Mucosa of descending colon (tissue), 3 donors: ENCODE results near the gene CCL8. TPM values are rescaled to one million over a fixed set of nuclear protein-coding genes. Genes with fewer than 3 reads are reported as not detected.

Experiments
- ATAC-seq: fragments of 200-7000 bp; cut with Tn5 transposase; one replicate; pipeline ENCODE4 v1.9.1; 2020; ENCODE audit warnings: mild to moderate bottlenecking, moderate library complexity
- DNase-seq, 3 donors: peaks; one replicate each; pipeline ENCODE4 v3.0.0-alpha.2; 2020
- H3K36me3 ChIP-seq: fragments of 200-600 bp; one replicate; pipeline ENCODE4 v1.8.0; 2021; ENCODE audit warnings: low read depth, mild to moderate bottlenecking
- H3K4me1 ChIP-seq: fragments of 200-600 bp; one replicate; pipeline ENCODE4 v1.8.0; 2021; ENCODE audit warnings: low read depth, mild to moderate bottlenecking
- H3K4me3 ChIP-seq: fragments of 200-600 bp; one replicate; pipeline ENCODE4 v1.8.0; 2021; ENCODE audit warnings: mild to moderate bottlenecking
- H3K9me3 ChIP-seq: fragments of 200-600 bp; one replicate; pipeline ENCODE4 v1.8.0; 2021; ENCODE audit warnings: mild to moderate bottlenecking
- intact Hi-C, 2 donors: fragments of 100-400 bp; cut with DNase I in 1 of 2; cut with micrococcal nuclease in 1 of 2; formaldehyde crosslinking; loops; one replicate each; pipeline versions ENCODE4 v1.11.0 to v1.11.1; 2022; cut with DNase I, micrococcal nuclease
- total RNA-seq, 3 donors: library from RNA; stranded (reverse); fragmentation: NEBNext Ultra II Directional in 2 of 3; extraction: Animal tissue kit (Norgen Biotek cat#: 25700) in 2 of 3; gene quantifications; one replicate each; pipeline versions ENCODE4 v1.2.1 to v1.2.4, GENCODE V29; 2021 to 2023
- TF ChIP-seq, protein P1 (sequence below): fragments of 200-600 bp; IDR thresholded peaks from one replicate; pipeline ENCODE4 v1.8.0; 2022; ENCODE audit warnings: antibody characterized with exemption, mild to moderate bottlenecking
- donor health status: DM: no; HTN: no; CAD: no; lungs with moderate emphysema.
- donor health status: DM: no; HTN: no; CAD: no.
- donor health status: DM: no; HTN: yes; CAD: no.

The CCL8 gene
- total RNA-seq, 3 donors from 2014 or later = 1.6 to 2.7 (median 1.6) TPM

DNA sequence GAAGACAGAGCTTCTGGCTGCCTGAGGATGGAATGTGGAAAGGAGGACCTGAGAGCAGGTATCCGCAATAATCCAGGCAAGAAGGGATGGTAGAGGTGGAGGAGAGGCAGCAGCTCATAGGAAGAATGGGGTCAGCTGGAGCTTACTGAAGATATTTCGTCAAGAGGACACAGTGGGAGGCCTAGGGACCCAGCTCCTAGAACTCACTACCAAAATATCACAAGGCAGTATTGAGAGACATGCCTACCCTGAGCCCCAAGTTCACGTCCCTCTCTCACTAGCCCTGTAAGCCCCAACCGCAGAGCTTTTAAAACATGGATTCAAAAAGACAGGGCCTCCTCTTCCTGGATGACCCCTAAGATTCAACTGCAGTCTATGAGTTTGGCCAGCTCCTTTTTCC lies 14.2 kb upstream of the CCL8 start:
- no peaks in the 10 kb centered on the region for H3K9me3 ChIP-seq
- DNase-seq (no peak), ATAC-seq (no peak)
- H3K4me1 ChIP-seq = no peaks in the 10 kb centered on the region
- intact Hi-C loops = loop anchor here (10.0 kb wide), 1 partner anchor 100 kb away; no protein-coding TSS in a partner anchor
- TF ChIP-seq, protein P1, sequence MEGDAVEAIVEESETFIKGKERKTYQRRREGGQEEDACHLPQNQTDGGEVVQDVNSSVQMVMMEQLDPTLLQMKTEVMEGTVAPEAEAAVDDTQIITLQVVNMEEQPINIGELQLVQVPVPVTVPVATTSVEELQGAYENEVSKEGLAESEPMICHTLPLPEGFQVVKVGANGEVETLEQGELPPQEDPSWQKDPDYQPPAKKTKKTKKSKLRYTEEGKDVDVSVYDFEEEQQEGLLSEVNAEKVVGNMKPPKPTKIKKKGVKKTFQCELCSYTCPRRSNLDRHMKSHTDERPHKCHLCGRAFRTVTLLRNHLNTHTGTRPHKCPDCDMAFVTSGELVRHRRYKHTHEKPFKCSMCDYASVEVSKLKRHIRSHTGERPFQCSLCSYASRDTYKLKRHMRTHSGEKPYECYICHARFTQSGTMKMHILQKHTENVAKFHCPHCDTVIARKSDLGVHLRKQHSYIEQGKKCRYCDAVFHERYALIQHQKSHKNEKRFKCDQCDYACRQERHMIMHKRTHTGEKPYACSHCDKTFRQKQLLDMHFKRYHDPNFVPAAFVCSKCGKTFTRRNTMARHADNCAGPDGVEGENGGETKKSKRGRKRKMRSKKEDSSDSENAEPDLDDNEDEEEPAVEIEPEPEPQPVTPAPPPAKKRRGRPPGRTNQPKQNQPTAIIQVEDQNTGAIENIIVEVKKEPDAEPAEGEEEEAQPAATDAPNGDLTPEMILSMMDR = no peak
- no peaks in the 10 kb centered on the region for H3K36me3 ChIP-seq
- H3K4me3 ChIP-seq = no peak overlapping the region

DNA sequence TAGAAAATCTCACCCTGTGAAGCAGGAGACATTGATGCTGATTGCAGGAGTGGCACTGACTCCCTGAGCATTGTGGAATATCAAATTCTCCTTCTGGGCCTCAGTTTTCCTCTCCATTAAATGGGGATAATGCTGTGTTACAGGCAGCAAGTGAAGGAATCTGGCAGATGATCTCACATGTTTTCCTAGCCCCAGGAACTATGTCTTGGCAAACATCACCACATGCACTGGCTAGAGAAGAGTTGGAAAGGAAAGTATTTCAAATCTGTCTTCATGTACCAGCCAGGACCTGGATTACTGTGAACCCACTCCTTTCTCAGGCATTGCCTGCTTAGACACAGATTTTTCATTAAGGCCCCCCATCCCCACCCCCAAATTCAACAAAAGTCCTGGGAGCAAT lies 13.6 kb upstream of the CCL8 start:
- ATAC-seq = no peak
- TF ChIP-seq, protein P1 = no peak
- DNase-seq = no peak
- no peaks in the 10 kb centered on the region for H3K4me1 ChIP-seq
- H3K9me3 ChIP-seq = no peaks in the 10 kb centered on the region
- no peaks in the 10 kb centered on the region for H3K36me3 ChIP-seq
- intact Hi-C loops = loop anchor here (10.0 kb wide), 1 partner anchor 101 kb away; no protein-coding TSS in a partner anchor
- H3K4me3 ChIP-seq = no peak overlapping the region

DNA sequence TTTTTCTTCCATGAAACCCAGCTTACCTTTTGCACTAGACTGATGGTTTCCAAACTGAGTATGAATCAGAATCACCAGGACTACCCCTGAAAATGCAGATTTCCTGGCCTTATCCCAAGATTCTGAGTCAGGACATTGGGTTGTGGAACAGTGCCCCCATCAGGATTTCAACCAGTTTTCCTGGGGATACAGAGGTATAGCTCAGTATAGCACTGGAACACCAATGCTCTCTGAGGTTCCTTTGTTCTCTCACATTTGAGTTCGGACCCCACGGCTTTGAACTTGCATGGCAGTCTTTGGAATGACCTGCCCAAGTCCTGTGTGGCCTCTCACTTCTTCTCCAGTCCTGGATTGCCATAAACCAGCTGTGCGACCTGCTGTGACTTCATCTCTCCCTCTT lies 12.8 kb upstream of the CCL8 start:
- intact Hi-C loops = loop anchor here (10.0 kb wide), 1 partner anchor 102 kb away; no protein-coding TSS in a partner anchor

DNA sequence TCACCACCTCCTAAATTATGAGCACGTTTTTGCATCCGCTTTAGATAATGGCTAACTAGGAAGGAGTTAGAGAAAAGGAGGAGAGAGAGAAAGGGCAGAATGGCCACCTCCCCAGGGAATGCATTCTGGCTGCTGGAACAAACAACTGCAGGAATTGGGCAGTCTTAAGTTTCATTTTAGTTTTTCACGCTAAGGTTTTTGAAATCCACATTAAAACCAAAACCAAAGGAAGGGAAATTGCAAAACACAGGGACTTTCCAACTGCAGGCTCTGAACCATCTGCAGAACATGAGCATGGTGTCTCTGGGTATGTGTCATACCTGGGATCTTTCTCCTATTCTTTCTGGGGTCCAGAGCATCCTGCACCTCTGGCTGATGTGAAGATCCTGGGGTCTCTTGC lies 12.1 kb upstream of the CCL8 start:
- no peak overlapping the region for H3K4me3 ChIP-seq
- TF ChIP-seq, protein P1 = no peak
- H3K36me3 ChIP-seq = no peaks in the 10 kb centered on the region
- no peaks in the 10 kb centered on the region for H3K4me1 ChIP-seq
- ATAC-seq (no peak), DNase-seq (no peak)
- intact Hi-C loops = loop anchor here (10.0 kb wide), 1 partner anchor 102 kb away; no protein-coding TSS in a partner anchor
- H3K9me3 ChIP-seq = no peaks in the 10 kb centered on the region

More for the DNA sequence above, 12.8 kb upstream of the CCL8 start:
- peak; percentile 35 for ATAC-seq
- TF ChIP-seq, protein P1 = no peak
- DNase-seq = no peak
- no peaks in the 10 kb centered on the region for H3K4me1 ChIP-seq
- no peaks in the 10 kb centered on the region for H3K9me3 ChIP-seq
- H3K4me3 ChIP-seq = no peak overlapping the region
- no peaks in the 10 kb centered on the region for H3K36me3 ChIP-seq

DNA sequence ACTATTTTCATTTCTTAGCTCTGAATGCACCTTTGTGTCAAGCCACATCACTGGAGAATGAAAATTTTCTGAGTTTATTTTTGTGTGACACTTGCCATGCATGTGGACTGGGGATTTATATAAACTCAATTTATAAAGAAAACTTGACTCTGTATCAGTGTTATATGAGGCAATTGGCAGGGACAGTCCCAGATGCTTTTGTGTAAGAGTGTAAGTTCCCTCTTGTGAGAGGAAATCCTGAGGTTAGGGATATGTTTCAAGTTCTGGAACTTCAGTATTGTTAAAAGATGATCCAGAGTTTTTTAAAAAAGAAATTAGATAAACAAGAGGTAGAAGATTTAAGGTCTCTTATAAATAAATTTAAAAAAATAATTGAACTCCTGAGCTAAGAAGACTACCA lies 10.9 kb upstream of the CCL8 start:
- intact Hi-C loops = loop anchor here (10.0 kb wide), 1 partner anchor 104 kb away; no protein-coding TSS in a partner anchor
- Histone ChIP-seq H3K4me1 (no peaks in the 10 kb centered on the region), H3K4me3 (no peak overlapping the region), H3K9me3 (no peaks in the 10 kb centered on the region), H3K36me3 (no peaks in the 10 kb centered on the region)
- TF ChIP-seq, protein P1 = no peak
- ATAC-seq = no peak
- DNase-seq = no peak

DNA sequence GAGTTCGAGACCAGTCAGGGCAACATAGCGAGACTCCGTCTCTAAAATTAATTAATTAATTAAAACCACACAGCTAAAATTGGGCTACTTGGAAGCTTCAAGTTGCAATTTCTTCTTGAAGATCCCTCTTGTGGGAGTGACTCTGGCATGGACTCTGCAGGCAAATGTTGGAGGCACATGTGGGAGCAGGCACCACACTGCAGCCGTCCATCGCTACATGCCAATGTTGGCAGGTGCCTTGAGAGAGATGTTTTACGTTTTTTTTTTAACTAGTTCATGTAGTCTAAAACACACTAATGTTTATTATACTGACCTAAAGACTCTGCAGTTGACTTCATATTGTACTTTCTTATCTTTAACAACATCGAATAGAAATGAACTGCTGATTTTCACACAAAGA lies 7.9 kb upstream of the CCL8 start:
- no peak for DNase-seq
- intact Hi-C loops = no loop called here
- Histone ChIP-seq H3K4me1 (no peaks in the 10 kb centered on the region), H3K9me3 (no peaks in the 10 kb centered on the region), H3K36me3 (no peaks in the 10 kb centered on the region), H3K4me3 (no peak overlapping the region)
- TF ChIP-seq, protein P1 = no peak
- no peak for ATAC-seq
